IMR-90 (cell line): ENCODE data around the gene ANTXR2.

Source experiments
- CEBPB ChIP-seq: IDR thresholded peaks from 2 replicates; pipeline ENCODE4 v1.6.1; 2012; ENCODE audit warnings: low read depth, low read length, improper control_type of control experiment
- CTCF ChIP-seq: conservative IDR thresholded peaks from 2 replicates; pipeline ENCODE4 v1.5.1; 2012; ENCODE audit warnings: mild to moderate bottlenecking, low read depth, low read length, improper control_type of control experiment
- ELK1 ChIP-seq: fragments of 150-350 bp; IDR thresholded peaks from 2 replicates; pipeline ENCODE4 v1.6.1; 2016; ENCODE audit warnings: low read depth, mild to moderate bottlenecking, low read length, moderate library complexity, borderline replicate concordance
- MAZ ChIP-seq: IDR thresholded peaks from 2 replicates; pipeline ENCODE4 v1.6.1; 2012; ENCODE audit warnings: low read depth, mild to moderate bottlenecking, low read length, improper control_type of control experiment, moderate library complexity, borderline replicate concordance
- MXI1 ChIP-seq: IDR thresholded peaks from 2 replicates; pipeline ENCODE4 v1.6.1; 2012; ENCODE audit warnings: low read depth, mild to moderate bottlenecking, low read length, moderate library complexity, borderline replicate concordance
- NFE2L2 ChIP-seq: fragments of 150-350 bp; IDR thresholded peaks from 2 replicates; pipeline ENCODE4 v1.6.1; 2016; ENCODE audit warnings: low read depth, mild to moderate bottlenecking, low read length
- POLR2A ChIP-seq: IDR thresholded peaks from 2 replicates; pipeline ENCODE4 v1.6.1; 2012; ENCODE audit warnings: mild to moderate bottlenecking, low read depth, low read length
- RAD21 ChIP-seq: IDR thresholded peaks from 2 replicates; pipeline ENCODE4 v1.6.1; 2012; ENCODE audit warnings: low read length, improper control_type of control experiment
- RFX5 ChIP-seq: IDR thresholded peaks from 2 replicates; pipeline ENCODE4 v1.8.0; 2012; ENCODE audit warnings: low read depth, mild to moderate bottlenecking, low read length, moderate library complexity
- SMC3 ChIP-seq: fragments of 150-350 bp; IDR thresholded peaks from 2 replicates; pipeline ENCODE4 v1.6.1; 2016; ENCODE audit warnings: low read depth, mild to moderate bottlenecking, antibody characterized with exemption, low read length, moderate library complexity
- USF2 ChIP-seq: fragments of 150-350 bp; IDR thresholded peaks from 2 replicates; pipeline ENCODE4 v1.6.1; 2017; ENCODE audit warnings: mild to moderate bottlenecking, antibody characterized with exemption, low read length, low read depth

- TF ChIP-seq ELK1 (no peak), POLR2A (no peak), CTCF (no peak), MAZ (no peak), RAD21 (no peak), NFE2L2 (no peak), MXI1 (no peak), CEBPB (no peak), SMC3 (no peak), USF2 (no peak), RFX5 (no peak)
Measured at GRCh38 chr4:80054375-80054774, 18.7 kb downstream of the ANTXR2 start.
